Measurements from ENCODE around the gene NHEJ1. TPM values are rescaled to one million over a fixed set of nuclear protein-coding genes. Genes with fewer than 3 reads are reported as not detected.

NHEJ1 gene
- total RNA-seq, 1 experiment from 2014 or later, result 24.7 TPM

DNA sequence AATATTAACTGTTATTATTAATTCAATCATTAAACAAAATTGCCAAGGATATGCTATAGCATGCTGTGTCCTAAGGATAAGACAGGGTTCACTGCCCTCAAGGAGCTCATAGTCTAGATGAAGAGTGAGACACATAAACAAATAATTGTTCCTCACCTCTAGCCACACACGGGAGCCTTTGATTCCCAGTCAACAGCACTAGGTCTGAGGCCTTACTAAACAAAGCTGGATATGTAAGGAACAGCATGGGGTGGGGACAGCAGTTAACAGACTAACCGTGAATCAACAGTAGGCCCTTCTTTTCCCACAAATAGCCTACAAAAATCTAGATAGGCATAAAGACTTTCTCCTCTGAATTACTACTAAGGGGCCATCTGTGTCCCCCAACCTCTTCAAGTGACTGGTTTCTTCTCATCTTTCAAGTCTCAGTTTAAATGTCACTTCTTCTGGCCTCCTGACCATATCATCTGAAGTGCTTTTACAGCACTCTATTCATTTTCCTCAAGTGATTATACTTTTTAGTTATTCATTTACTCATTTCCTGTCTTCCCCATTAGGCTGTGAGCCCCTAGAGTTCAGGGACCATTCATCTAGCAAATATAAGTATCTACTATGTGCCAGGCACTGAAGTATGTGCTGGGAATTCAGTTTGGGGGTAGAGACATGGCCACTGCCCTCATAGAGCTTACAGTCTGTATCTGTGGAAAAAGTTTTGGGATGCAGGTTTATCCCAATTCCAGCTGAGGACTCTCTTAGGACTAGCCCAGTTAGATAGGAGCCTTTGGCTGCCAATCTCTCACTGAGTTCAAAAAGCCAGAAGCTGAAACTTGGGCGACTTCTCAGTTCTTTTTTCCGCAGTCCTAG is 69.9 kb downstream of the NHEJ1 start:
- no peak for DNase-seq (ENCODE audit: low spot score)

DNA sequence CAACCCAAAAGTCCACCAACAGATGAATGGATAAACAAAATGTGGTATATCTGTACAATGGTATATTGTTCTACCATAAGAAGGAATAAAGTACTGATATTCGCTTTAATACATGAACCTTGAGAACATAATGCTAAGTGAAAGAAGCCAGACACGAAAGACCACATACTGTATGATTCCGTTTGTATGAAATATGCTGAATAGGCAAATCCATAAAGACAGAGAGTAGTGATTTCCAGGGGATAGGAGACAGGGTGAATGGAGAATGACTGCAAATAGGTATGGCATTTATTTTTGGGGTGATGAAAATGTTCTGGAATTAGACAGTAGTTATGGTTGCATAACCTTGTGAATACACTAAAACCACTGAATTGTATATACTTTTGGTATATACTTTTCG is 71.3 kb downstream of the NHEJ1 start:
- DNase-seq (ENCODE audit: low spot score), result no peak

DNA sequence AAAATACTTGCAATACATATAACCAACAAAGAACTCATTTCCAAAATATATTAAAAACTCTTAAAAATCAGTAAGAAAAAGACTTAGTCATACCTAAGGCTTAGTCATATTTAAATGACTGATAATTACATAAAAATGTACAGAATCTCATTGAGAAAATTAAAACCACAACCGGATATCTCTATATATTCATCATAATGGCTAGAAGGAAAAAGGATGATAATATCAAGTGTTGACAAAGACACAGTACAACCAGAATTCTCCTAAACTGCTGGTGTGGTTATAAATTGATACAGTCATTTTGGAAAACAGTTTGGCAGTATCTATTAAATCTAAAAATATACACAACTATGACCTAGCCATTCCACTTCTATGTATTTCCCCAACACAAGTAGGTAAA is 72.8 kb downstream of the NHEJ1 start:
- no peak for DNase-seq (ENCODE audit: low spot score)

DNA sequence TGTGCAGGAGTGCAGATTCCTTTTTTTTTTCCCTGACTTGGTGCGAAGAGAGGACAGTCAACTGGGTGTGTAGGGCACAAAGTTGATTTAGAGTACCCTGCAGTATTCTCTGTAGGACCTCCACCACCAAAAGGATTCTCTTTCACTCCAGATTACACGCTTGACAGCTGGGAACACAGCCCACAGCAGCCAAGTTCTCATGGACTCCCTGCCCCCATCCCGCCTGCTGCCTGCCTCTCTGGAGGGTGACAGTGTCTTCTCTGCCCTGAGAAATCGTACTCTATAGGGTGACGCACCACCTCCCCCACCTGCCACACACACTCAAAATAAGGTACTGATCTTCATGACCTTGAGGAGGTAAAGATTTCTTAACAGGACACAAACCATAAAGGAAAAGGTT is 73.3 kb downstream of the NHEJ1 start:
- DNase-seq (ENCODE audit: low spot score), result no peak

GRCh38 chr2:219086196-219086595 is 74.4 kb downstream of the NHEJ1 start:
- no peak for DNase-seq (ENCODE audit: low spot score)

DNA sequence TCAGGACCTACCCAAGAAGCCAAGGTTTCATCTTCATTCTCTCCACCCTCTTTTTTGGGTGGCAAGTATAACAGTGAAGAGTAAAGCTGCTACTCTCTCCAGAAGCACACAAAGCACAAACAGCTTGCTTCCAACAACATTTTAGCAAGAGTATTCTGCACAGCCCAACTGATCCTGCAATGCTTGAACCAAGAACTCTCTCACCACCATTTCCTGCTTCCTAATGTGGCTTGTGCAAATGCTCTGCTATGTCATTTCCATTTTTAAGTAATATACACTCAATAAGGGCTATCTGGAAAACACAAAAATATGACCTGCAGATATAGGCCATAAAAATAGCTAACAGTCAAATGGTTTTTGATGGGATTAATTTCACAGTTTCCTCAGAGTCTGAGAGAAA is 75.8 kb downstream of the NHEJ1 start:
- no peak for DNase-seq (ENCODE audit: low spot score)

DNA sequence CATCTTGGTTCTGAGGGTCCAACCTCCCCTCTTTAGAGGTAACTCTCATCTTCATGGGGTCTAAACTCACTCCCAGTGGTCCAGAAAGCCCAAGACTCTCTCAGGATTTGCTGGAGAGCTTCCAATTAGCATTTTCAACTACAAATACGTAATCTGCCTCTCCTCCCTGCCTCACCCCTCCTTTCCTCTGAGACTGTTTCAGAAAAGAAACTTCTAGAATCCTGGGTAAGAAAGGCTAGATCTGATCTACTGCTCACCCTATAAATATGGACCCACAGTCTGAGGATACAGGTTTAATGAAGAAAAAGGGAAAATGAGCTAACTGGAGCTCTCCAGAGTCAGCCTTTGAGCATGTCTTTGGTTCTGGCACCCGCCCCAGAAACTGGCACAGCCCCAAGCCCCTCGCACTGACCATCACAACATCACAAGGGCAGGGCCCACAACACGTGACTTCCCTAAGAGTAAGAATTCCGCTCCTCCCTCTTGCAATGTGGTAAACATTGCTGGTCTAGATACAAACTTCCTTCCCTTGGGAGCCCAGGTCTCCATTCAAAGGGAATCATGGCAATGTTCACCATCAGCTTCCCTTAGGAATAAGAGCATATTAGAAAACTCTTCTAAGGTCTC is 78.2 kb downstream of the NHEJ1 start:
- DNase-seq (ENCODE audit: low spot score), result peak; percentile 46

DNA sequence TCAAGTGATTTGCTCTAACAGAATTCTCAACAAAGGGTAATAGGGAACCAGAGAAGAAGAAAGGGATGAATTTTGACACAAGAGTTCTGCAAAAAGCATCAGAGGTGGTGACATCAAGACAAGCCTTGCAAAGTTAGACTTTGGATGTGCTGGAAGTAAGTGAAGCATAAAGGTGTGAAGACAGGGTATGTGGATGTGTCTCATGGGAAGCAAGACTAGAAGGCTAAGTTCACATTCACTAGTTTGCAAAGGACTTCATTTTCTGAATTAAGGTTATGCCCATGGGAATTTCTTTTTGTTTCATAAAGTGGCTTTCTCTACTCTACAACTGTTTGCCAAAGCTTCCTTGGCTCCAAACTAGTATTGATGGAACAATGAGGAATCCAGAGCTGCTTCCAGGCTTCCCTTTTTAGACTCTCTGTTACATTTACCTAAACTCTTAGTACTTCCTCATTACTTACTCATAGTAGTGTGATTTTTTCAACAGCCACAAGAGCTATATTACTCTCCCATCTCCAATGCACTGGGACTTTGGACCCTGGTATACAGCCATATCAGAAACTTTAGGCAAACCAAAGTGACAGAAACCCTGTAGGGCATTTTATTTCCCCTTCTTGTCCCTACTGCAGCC is 78.8 kb downstream of the NHEJ1 start:
- peak; percentile 63 for DNase-seq (ENCODE audit: low spot score)

GRCh38 chr2:219081096-219081495 is 79.5 kb downstream of the NHEJ1 start:
- DNase-seq (ENCODE audit: low spot score), result no peak

GRCh38 chr2:219079417-219079816 is 81.2 kb downstream of the NHEJ1 start:
- no peak for DNase-seq (ENCODE audit: low spot score)

DNA sequence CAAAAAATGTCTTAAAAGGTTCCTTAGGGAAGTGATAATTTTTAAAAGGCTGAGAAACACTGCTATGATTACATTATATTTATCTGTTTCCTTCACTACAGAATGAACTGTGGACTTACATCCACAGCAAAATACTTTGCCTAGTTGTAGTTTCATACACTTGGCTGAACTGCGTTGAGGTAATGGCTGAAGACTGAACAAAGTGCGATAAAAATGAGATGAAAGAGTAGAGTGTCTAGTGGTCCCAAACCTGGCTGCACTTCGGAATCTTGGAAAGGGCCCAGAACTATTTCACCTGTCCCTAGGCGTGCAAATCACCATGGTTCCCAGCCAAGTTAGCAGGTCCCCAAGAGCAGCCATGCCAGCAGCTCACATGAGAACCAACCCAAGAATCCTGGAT is 81.7 kb downstream of the NHEJ1 start:
- no peak for DNase-seq (ENCODE audit: low spot score)

DNA sequence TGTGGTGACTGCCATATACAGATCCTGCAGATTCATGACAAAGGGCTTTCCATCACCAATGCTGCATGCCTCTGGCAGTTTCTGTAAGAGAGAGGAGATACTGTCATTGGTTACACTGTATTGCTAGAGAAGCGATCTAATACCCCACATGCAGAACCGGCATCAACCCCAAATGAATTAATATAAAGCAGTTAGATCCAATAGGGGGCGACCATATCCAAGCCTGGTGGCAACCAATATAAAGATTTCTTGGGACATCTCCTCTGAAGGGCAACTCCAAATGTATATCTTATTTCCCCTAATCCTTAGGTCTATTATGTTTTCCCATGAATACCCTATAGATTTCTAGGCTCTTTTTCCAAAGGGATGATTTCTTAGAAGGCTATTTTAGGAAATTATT is 82.5 kb downstream of the NHEJ1 start:
- DNase-seq (ENCODE audit: low spot score), result no peak

DNA sequence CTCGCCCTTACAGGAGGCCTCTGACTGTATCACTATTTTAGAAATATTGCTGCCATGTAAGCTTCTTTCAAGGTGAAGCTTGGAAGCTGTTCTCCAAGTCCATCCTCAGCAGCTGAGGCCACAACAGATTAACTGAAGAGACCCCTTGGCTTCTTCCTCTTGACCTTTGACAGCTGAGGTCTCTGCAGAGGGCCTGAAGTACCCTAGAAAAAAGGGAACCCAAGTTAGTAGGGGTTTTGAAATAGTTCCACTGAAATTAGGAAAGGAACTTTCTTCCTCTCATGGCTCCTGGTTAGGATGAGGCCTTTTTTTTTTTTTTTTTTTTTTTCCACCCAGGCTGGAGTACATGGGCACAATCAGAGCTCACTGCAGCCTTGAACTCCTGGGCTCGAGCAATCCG is 84.4 kb downstream of the NHEJ1 start:
- DNase-seq (ENCODE audit: low spot score), result no peak

DNA sequence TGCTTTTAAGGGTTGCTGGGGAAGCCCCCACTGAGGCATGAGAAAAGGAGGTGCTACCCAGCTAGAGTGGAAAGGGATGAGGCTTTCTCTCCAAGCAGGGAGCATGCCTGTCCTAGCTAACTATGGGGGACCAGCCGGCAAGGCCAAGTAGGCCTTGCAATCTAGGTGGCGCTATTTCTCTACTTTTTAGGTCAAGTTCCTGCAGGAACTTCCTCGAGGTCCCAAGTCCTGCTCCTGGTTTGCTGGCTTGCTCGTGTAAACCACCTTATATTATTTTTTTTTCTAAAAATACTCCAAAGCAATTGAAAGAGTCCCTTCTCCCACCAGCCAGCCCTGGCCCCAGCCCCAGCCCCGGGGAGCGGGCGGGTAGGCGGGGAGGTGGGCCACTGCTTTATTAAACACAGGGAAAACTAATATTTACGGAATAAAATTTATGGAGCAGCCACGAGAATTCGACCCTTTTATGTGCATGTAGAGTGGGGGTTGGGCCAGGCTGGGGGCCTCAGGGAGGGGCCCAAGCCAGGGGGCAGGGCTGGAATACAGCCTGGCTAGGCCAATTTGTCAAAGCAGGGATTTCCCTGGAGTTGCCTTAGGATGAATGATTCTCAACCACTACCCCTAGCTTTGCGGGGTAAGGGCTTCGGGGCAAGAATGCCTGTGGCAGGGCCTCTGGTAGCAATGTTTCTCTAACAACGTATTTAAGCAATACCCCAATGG is 87.0 kb downstream of the NHEJ1 start:
- DNase-seq (ENCODE audit: low spot score), result peak; percentile 79

DNA sequence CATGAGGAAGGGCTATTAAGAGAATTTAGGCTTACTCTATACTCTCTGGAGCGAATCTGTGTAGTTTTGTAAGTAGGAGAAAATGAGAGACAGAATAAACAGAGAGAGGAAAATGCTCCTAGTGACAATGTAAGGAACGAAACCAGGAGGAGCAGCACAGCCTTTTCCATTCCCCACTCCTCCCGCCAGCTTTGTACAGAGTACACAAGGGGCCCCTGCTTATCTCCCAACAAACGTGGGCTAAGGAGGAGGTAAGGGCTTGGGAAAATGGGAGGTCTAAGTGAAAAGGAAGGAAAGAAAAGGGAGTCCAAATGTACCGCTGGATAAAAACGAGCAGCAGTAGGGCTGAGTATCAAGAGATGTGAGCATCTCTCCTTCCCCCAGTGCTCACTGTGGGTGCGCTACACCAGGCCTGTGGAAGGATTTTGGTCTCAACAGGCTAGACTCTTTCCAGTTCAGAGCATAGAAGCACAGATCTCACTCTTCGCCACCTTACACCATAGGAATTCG is 87.8 kb downstream of the NHEJ1 start:
- no peak for DNase-seq (ENCODE audit: low spot score)

- DNase-seq (ENCODE audit: low spot score), result peak; percentile 61
Observed at GRCh38 chr2:219071131-219071816, 89.3 kb downstream of the NHEJ1 start.

GRCh38 chr2:219065484-219065883 is 95.1 kb downstream of the NHEJ1 start:
- no peak for DNase-seq (ENCODE audit: low spot score)

DNA sequence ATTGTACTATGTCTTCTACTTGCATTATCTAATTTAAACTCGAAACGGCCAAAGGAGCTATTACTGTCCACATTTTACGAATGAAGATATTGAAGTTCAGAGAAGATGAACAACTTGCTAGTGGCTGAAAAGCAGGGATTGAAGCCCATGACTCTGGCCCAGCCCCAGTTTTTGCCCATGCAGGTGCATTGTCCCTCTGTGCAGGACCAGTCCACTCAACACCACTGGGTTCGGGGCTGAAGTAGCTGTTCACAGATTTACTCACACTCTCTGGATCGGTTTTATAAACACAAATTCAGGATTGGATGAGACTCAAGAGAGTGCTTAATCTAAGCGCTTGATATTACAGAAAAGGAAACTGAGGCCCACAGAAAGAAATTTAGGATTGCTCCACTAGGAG is 98.5 kb downstream of the NHEJ1 start:
- DNase-seq (ENCODE audit: low spot score), result no peak

DNA sequence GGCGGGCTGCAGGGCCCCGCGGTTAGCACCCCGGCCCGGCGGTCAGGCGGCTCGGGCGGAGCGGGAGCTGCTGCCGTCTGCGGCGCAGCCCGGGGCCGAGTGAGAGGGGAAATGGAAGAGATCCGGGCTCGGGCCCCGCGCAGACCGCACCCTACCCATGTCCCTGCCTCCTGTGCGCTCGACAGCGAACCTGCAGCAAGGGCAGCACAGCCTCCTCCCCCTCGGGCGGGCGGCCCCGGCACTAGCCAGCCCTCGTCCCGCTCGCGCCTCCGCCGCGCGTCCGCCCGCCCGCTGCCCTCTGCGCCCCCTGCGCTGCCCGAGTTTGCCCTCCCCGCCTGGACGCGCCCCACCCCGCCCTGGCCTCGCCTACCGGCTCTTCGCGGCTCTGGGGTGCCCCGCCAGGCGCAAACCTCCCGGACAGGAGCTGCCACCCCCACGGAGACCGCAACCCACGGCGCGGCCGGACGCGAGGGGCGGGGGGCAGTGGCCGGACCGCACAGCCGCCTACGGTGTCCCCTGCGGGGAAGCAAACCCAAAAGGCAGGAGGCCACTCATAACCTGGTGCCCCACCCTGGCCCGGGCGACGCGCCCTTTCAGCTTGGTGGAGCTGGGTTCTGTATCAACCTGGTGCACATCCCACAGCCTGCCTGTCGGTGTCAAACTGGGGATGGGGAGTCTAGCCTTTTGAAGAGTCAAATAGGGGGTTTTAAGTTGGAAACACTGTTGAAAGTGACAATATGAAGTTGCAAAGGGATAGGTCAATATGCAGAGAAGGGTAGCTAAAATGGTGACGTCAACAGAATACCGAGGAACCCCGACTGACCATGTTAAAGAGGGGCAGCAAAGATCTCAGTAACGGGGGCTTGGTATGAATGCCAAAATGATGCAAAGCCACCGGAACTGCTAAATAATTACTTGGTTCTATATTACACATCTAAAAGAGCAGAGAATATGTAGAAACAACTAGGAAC is 99.5 kb downstream of the NHEJ1 start, which contains the start of gene IHH:
Gene IHH, minus strand, starts transcription at position 101 of the 971 bp plus-strand sequence. CDS start 454 bp downstream, outside the sequence.
- DNase-seq (ENCODE audit: low spot score), result no peak
